ENCODE data around the gene BCKDHA.

BCKDHA gene

GRCh38 chr19:41452584-41453275, 55.1 kb downstream of the BCKDHA start:
- no peak overlapping the region for H2BK5ac ChIP-seq (ENCODE audit: low read length)
- no peak overlapping the region for H3K4ac ChIP-seq (ENCODE audit: low read depth, low read length)
- H3K79me1 ChIP-seq (ENCODE audit: low read length), result no peaks in the 10 kb centered on the region
- no peak overlapping the region for H2BK120ac ChIP-seq (ENCODE audit: low read depth, low read length)
- no peak overlapping the region for H3K4me2 ChIP-seq (ENCODE audit: low read length)
- no peak overlapping the region for H2AK5ac ChIP-seq (ENCODE audit: low read length)
- no peak overlapping the region for H3K56ac ChIP-seq (ENCODE audit: low read length)
- no peaks in the 10 kb centered on the region for H3K36me3 ChIP-seq (ENCODE audit: control insufficient read depth, insufficient read depth, low read length)
- H3K4me1 ChIP-seq (ENCODE audit: control insufficient read depth, low read depth, low read length), result no peaks in the 10 kb centered on the region
- WGBS (ENCODE audit: extremely low coverage, insufficient coverage, low lambda C conversion rate), result no CpG with 5 or more reads among the region's 6 CpGs
- no peak overlapping the region for H4K8ac ChIP-seq (ENCODE audit: low read depth, low read length)
- no peaks in the 10 kb centered on the region for H3K27me3 ChIP-seq (ENCODE audit: insufficient read depth, low read length, poor library complexity)
- no peak overlapping the region for H3K27ac ChIP-seq (ENCODE audit: low read depth, low read length)
- H3K4me3 ChIP-seq (ENCODE audit: low read length), result no peak overlapping the region
- no peaks in the 10 kb centered on the region for H3K79me2 ChIP-seq (ENCODE audit: control insufficient read depth, insufficient read depth, low read length)
- no peak overlapping the region for H2BK15ac ChIP-seq (replicated peaks; ENCODE audit: low read depth)
- H3K23ac ChIP-seq (ENCODE audit: low read length), result no peak overlapping the region
- no peak overlapping the region for H3K9ac ChIP-seq (ENCODE audit: low read length)
- no peak overlapping the region for H4K5ac ChIP-seq (ENCODE audit: low read length)
- H3K18ac ChIP-seq (ENCODE audit: low read length), result no peak overlapping the region
- no peak for DNase-seq

- H3K36me3 ChIP-seq (ENCODE audit: control insufficient read depth, insufficient read depth, low read length), result no peaks in the 10 kb centered on the region
- no peak overlapping the region for H3K4me2 ChIP-seq (ENCODE audit: low read length)
- WGBS (ENCODE audit: extremely low coverage, insufficient coverage, low lambda C conversion rate), result no CpG with 5 or more reads among the region's 2 CpGs
- H3K4ac ChIP-seq (ENCODE audit: low read depth, low read length), result no peak overlapping the region
- H3K79me1 ChIP-seq (ENCODE audit: low read length), result no peaks in the 10 kb centered on the region
- no peak overlapping the region for H3K18ac ChIP-seq (ENCODE audit: low read length)
- no peaks in the 10 kb centered on the region for H3K79me2 ChIP-seq (ENCODE audit: control insufficient read depth, insufficient read depth, low read length)
- no peak overlapping the region for H2BK120ac ChIP-seq (ENCODE audit: low read depth, low read length)
- H3K23ac ChIP-seq (ENCODE audit: low read length), result no peak overlapping the region
- H3K56ac ChIP-seq (ENCODE audit: low read length), result no peak overlapping the region
- H3K27me3 ChIP-seq (ENCODE audit: insufficient read depth, low read length, poor library complexity), result no peaks in the 10 kb centered on the region
- no peak overlapping the region for H3K4me3 ChIP-seq (ENCODE audit: low read length)
- no peak overlapping the region for H3K9ac ChIP-seq (ENCODE audit: low read length)
- H2BK5ac ChIP-seq (ENCODE audit: low read length), result no peak overlapping the region
- H3K4me1 ChIP-seq (ENCODE audit: control insufficient read depth, low read depth, low read length), result no peaks in the 10 kb centered on the region
- H2AK5ac ChIP-seq (ENCODE audit: low read length), result no peak overlapping the region
- H4K5ac ChIP-seq (ENCODE audit: low read length), result no peak overlapping the region
- H3K27ac ChIP-seq (ENCODE audit: low read depth, low read length), result no peak overlapping the region
- no peak overlapping the region for H2BK15ac ChIP-seq (replicated peaks; ENCODE audit: low read depth)
- no peak for DNase-seq
- no peak overlapping the region for H4K8ac ChIP-seq (ENCODE audit: low read depth, low read length)
Measured at GRCh38 chr19:41455936-41456335, 58.3 kb downstream of the BCKDHA start.

GRCh38 chr19:41456342-41456918, 58.8 kb downstream of the BCKDHA start:
- no CpG with 5 or more reads among the region's 7 CpGs for WGBS (ENCODE audit: extremely low coverage, insufficient coverage, low lambda C conversion rate)
- no peak overlapping the region for H3K4me3 ChIP-seq (ENCODE audit: low read length)
- H4K5ac ChIP-seq (ENCODE audit: low read length), result no peak overlapping the region
- no peaks in the 10 kb centered on the region for H3K79me2 ChIP-seq (ENCODE audit: control insufficient read depth, insufficient read depth, low read length)
- no peaks in the 10 kb centered on the region for H3K4me1 ChIP-seq (ENCODE audit: control insufficient read depth, low read depth, low read length)
- no peak overlapping the region for H2BK120ac ChIP-seq (ENCODE audit: low read depth, low read length)
- H2BK5ac ChIP-seq (ENCODE audit: low read length), result no peak overlapping the region
- H3K36me3 ChIP-seq (ENCODE audit: control insufficient read depth, insufficient read depth, low read length), result no peaks in the 10 kb centered on the region
- no peak overlapping the region for H3K4ac ChIP-seq (ENCODE audit: low read depth, low read length)
- H2AK5ac ChIP-seq (ENCODE audit: low read length), result no peak overlapping the region
- no peak overlapping the region for H2BK15ac ChIP-seq (replicated peaks; ENCODE audit: low read depth)
- H3K18ac ChIP-seq (ENCODE audit: low read length), result no peak overlapping the region
- no peak overlapping the region for H3K9ac ChIP-seq (ENCODE audit: low read length)
- no peak overlapping the region for H3K56ac ChIP-seq (ENCODE audit: low read length)
- no peaks in the 10 kb centered on the region for H3K79me1 ChIP-seq (ENCODE audit: low read length)
- no peak overlapping the region for H3K4me2 ChIP-seq (ENCODE audit: low read length)
- no peaks in the 10 kb centered on the region for H3K27me3 ChIP-seq (ENCODE audit: insufficient read depth, low read length, poor library complexity)
- no peak overlapping the region for H3K27ac ChIP-seq (ENCODE audit: low read depth, low read length)
- H3K23ac ChIP-seq (ENCODE audit: low read length), result no peak overlapping the region
- no peak overlapping the region for H4K8ac ChIP-seq (ENCODE audit: low read depth, low read length)
- no peak for DNase-seq

GRCh38 chr19:41457241-41457640, 59.6 kb downstream of the BCKDHA start:
- Histone ChIP-seq H2BK5ac (ENCODE audit: low read length) (no peak overlapping the region), H3K56ac (ENCODE audit: low read length) (no peak overlapping the region), H3K18ac (ENCODE audit: low read length) (no peak overlapping the region), H4K8ac (ENCODE audit: low read depth, low read length) (no peak overlapping the region), H2BK120ac (ENCODE audit: low read depth, low read length) (no peak overlapping the region), H3K79me2 (ENCODE audit: control insufficient read depth, insufficient read depth, low read length) (no peaks in the 10 kb centered on the region), H3K4ac (ENCODE audit: low read depth, low read length) (no peak overlapping the region), H3K27ac (ENCODE audit: low read depth, low read length) (no peak overlapping the region), H2AK5ac (ENCODE audit: low read length) (no peak overlapping the region), H3K4me2 (ENCODE audit: low read length) (no peak overlapping the region), H3K23ac (ENCODE audit: low read length) (no peak overlapping the region), H4K5ac (ENCODE audit: low read length) (no peak overlapping the region), H3K4me1 (ENCODE audit: control insufficient read depth, low read depth, low read length) (no peaks in the 10 kb centered on the region), H3K9ac (ENCODE audit: low read length) (no peak overlapping the region), H3K4me3 (ENCODE audit: low read length) (no peak overlapping the region), H3K79me1 (ENCODE audit: low read length) (no peaks in the 10 kb centered on the region), H2BK15ac (replicated peaks; ENCODE audit: low read depth) (no peak overlapping the region), H3K27me3 (ENCODE audit: insufficient read depth, low read length, poor library complexity) (no peaks in the 10 kb centered on the region), H3K36me3 (ENCODE audit: control insufficient read depth, insufficient read depth, low read length) (no peaks in the 10 kb centered on the region)
- WGBS (ENCODE audit: extremely low coverage, insufficient coverage, low lambda C conversion rate), result no CpG with 5 or more reads among the region's 1 CpG
- DNase-seq, result no peak

- H4K8ac ChIP-seq (ENCODE audit: low read depth, low read length), result no peak overlapping the region
- H3K56ac ChIP-seq (ENCODE audit: low read length), result no peak overlapping the region
- no peak overlapping the region for H3K9ac ChIP-seq (ENCODE audit: low read length)
- H2BK5ac ChIP-seq (ENCODE audit: low read length), result no peak overlapping the region
- H3K27ac ChIP-seq (ENCODE audit: low read depth, low read length), result no peak overlapping the region
- no peaks in the 10 kb centered on the region for H3K79me2 ChIP-seq (ENCODE audit: control insufficient read depth, insufficient read depth, low read length)
- H2BK15ac ChIP-seq (replicated peaks; ENCODE audit: low read depth), result no peak overlapping the region
- H3K36me3 ChIP-seq (ENCODE audit: control insufficient read depth, insufficient read depth, low read length), result no peaks in the 10 kb centered on the region
- WGBS (ENCODE audit: extremely low coverage, insufficient coverage, low lambda C conversion rate), result no CpG with 5 or more reads among the region's 6 CpGs
- no peak overlapping the region for H3K18ac ChIP-seq (ENCODE audit: low read length)
- H2BK120ac ChIP-seq (ENCODE audit: low read depth, low read length), result no peak overlapping the region
- H3K4ac ChIP-seq (ENCODE audit: low read depth, low read length), result no peak overlapping the region
- no peaks in the 10 kb centered on the region for H3K79me1 ChIP-seq (ENCODE audit: low read length)
- H4K5ac ChIP-seq (ENCODE audit: low read length), result no peak overlapping the region
- no peak overlapping the region for H3K23ac ChIP-seq (ENCODE audit: low read length)
- H3K27me3 ChIP-seq (ENCODE audit: insufficient read depth, low read length, poor library complexity), result no peaks in the 10 kb centered on the region
- H3K4me3 ChIP-seq (ENCODE audit: low read length), result no peak overlapping the region
- no peaks in the 10 kb centered on the region for H3K4me1 ChIP-seq (ENCODE audit: control insufficient read depth, low read depth, low read length)
- no peak overlapping the region for H2AK5ac ChIP-seq (ENCODE audit: low read length)
- no peak for DNase-seq
- no peak overlapping the region for H3K4me2 ChIP-seq (ENCODE audit: low read length)
Measured at GRCh38 chr19:41462497-41462896, 64.9 kb downstream of the BCKDHA start.

All from mesendoderm (in vitro differentiated cells).